H4 (cell line): ENCODE data around the gene TMEM150A. TPM values are rescaled to one million over a fixed set of nuclear protein-coding genes. Genes with fewer than 3 reads are reported as not detected.
"Not testable (repeated sequence)": the region's sequence is repeated elsewhere in the genome, so short reads cannot be mapped to it uniquely, and the experiment has no call there.

Experiments used
- DNase-seq: peaks from one replicate; pipeline ENCODE4 v3.0.0-alpha.2; 2015; ENCODE audit warnings: low spot score
- total RNA-seq: library from RNA; depleted of rRNA; stranded (reverse); fragments of >200 nt; shearing (Covaris generic); gene quantifications from 2 replicates; pipeline ENCODE4 v1.2.3, GENCODE V29; 2014; rRNA removed

TMEM150A gene
- total RNA-seq, 1 experiment from 2014 or later, result 10.2 TPM

- no peak for DNase-seq
Measured at GRCh38 chr2:85575739-85576138, 26.8 kb downstream of the TMEM150A start.

GRCh38 chr2:85566265-85566664 is 36.2 kb downstream of the TMEM150A start:
- no peak for DNase-seq

GRCh38 chr2:85564144-85564563 is 38.3 kb downstream of the TMEM150A start:
- no peak for DNase-seq

- DNase-seq, result peak; percentile 89
Measured at GRCh38 chr2:85561280-85562212, 41.0 kb downstream of the TMEM150A start, which contains the start of gene GGCX. Gene GGCX (minus strand): TSS chr2:85561493. CDS start chr2:85561428, 65 bp downstream.

DNA sequence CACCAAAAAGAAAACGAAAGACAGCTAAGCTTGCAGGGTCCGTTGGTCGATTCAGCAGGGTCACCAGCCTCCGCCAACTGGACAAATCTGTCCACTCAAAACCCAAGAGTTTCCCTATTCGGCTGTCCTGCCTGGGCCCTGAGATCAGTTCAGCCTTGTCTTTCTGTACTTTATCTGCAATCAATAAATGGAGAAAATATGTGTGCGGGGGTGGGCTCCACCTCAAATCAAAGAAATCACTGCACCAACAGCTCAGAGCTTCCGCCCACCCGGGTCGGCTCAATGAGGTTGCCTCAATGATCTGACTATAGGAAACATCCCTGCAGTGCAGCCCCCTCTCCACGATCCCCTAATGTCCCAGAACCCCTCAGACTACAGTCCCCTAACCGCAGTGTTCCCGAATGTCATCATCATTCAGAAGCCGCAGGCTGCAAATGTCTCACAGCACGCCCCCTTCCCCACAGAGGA is 41.7 kb downstream of the TMEM150A start:
- DNase-seq, result no peak

DNA sequence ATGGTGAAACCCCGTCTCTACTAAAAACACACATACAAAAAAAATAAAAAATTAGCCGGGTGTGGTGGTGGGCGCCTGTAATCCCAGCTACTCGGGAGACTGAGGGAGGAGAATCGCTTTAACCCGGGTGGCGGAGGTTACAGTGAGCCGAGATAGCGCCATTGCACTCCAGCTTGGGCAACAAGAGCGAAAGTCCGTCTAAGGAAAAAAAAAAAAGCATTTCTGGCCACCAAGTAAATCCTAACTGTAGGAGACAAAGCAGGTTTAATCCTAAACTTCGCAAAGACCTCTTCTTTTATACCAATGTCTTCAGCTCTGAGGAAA is 42.1 kb downstream of the TMEM150A start:
- DNase-seq, result not testable (repeated sequence)

DNA sequence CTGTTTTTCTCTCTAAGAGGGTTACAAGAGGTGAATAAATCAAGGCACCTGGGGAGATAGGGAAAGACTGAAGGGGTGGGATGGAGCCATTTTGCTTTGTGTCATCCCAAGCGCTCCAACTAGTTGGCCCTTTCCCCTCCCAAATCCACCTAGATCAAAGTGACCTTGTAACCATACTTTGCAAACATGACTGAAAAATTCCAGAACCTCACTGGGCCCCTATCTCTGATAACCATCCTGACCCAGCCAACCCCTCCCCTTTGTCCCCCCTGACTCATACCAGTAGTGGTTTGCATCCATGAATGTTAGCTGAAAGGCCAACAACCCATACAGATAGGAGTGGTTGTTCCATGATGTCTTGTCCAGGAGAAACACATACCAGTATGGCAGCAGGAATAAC is 44.3 kb downstream of the TMEM150A start:
- no peak for DNase-seq

- DNase-seq, result no peak
Measured at GRCh38 chr2:85557130-85557529, 45.4 kb downstream of the TMEM150A start.

- no peak for DNase-seq
Measured at GRCh38 chr2:85554980-85555612, 47.4 kb downstream of the TMEM150A start.

GRCh38 chr2:85553184-85553583 is 49.3 kb downstream of the TMEM150A start:
- DNase-seq, result no peak

DNA sequence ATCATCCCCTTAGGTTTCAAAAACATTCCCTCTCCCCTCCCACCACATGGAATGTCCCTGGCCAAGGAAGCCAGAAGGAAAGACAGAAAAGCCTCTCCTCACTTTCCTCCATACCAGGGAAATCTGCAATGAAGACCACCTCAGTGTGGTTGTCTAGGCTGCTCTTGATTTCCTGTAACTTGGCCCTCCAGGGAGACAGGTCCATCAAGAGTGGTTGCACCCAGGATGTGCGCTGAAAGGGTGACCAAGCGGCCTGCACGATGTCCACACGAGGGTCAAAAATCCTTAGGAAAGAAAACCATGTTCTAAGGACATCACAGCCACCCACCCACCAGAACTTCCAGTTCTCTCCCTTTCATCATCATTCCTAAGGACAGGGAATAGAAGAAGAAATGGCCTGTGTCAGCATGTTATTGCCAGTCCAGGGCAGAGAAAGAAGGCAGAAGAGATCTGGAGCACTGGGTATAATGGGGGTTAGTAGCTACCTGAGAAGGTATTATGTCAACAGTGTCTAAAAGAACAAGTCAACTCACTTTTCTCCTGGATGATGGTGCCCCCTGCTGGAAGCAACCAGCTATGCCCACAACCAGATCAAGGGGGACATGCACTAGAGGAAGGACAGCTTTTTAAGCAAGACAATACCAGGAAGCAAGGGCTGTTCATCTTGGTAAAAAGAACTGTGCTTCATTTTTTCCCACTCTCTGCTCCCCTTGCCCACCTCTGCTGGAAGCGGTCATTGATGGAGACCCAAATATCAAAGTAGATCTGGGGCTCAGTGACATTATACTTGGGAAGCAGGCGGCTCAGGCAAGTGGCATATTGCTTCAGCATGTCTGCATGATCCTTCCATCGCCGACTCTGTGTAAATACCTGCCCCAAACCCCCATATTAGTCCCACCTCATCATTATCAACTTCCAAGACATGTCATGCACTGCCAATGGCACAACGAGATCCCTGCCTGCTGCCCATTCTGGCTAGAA is 50.5 kb downstream of the TMEM150A start:
- DNase-seq, result peak; percentile 67

DNA sequence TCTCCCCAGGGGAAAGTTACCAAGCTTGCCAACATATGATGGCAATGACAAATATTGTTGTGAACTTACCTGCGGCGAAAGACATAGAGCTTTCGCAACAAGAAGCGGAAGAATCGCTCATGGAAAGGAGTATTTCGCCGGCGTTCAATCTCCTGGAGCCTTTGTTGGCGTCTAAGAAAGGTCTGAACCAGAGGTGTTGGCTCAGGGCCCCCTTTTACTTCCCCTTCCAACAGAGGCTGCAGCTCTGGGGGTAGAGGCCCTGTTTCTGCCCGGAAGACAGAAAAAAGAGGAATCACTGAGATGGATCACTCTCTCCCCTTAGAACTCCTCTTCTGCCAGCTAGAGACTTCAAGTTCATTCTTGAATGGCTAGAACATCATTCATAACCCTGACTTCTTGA is 52.0 kb downstream of the TMEM150A start:
- no peak for DNase-seq

DNA sequence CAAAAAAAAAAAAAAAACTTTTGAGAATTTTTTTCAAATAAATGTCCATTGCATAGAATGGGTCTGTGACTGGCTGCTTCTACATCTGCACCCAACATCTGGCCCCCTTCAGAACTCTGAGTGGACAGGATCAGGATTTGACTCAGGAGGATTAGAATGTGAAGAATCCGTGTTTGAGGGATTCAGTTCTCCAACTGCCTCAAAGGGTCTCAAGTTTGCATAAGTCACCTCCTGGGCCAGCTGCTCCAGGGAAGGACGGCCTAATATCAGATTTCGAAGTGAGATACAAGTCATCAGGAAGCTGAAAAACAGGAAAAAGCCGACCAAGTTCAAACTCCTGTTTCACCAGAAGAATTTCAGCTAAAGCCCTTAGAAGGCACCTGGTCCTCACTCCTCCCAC is 52.7 kb downstream of the TMEM150A start:
- no peak for DNase-seq

DNA sequence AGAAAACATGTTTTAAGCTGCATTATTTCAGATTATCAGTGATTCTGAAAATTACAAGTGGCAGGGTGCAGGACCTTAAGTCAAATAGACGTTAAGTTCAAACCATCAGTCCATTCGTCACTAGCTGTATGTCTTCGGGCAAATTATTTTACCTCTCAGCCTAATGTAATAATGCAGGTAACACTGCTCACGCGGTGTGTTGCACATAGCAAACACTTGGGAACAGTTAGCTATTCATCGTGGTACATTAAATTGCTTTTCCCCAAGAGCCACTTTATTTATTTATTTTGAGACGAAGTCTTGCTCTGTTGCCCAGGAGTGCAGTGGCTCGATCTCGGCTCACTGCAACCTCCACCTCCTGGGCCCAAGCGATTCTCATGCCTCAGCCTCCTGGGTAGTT is 53.4 kb downstream of the TMEM150A start:
- DNase-seq, result no peak

DNA sequence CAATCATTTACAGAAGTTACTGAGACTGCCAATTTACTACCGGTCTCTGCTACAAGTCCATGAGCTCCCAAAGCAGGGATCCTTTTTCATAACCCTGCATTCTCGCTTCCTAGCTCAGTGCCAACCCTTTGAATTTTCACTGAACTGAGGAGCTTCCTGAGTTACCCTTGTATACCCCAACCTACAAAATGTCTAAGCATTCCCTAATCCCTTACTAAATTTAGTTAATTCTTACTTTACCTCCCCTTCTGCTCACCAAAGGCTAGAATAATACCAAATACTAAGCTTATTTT is 53.9 kb downstream of the TMEM150A start:
- DNase-seq, result no peak

Other genes with a start within 250 kb of the TMEM150A start
- 13.1 and 14.1 TPM in 2 replicates for gene RETSAT, start 248.2 kb downstream of the TMEM150A start, total RNA-seq
- gene ELMOD3, start 247.9 kb downstream of the TMEM150A start, total RNA-seq, result 14.3 and 14.6 TPM in 2 replicates
- gene CAPG, start 192.3 kb downstream of the TMEM150A start, total RNA-seq, result 286 and 301 TPM in 2 replicates
- gene SH2D6, start 184.0 kb downstream of the TMEM150A start, total RNA-seq, result not detected in 2 replicates
- gene MAT2A, start 63.5 kb downstream of the TMEM150A start, total RNA-seq, result 30.6 and 52.6 TPM in 2 replicates
- 36.8 and 44.7 TPM in 2 replicates for gene GGCX, start 41.2 kb downstream of the TMEM150A start, total RNA-seq
- gene VAMP8, start 25.1 kb downstream of the TMEM150A start, total RNA-seq, result 0.43 and 1.3 TPM in 2 replicates
- 0.77 and 1.8 TPM in 2 replicates for gene VAMP5, start 18.3 kb downstream of the TMEM150A start, total RNA-seq
- 286 and 303 TPM in 2 replicates for gene RNF181, start 7.0 kb downstream of the TMEM150A start, total RNA-seq
- 18.8 and 20.1 TPM in 2 replicates for gene C2orf68, start 9.4 kb upstream of the TMEM150A start, total RNA-seq
- gene USP39, start 13.5 kb upstream of the TMEM150A start, total RNA-seq, result 73.4 and 81.2 TPM in 2 replicates
- gene SFTPB, start 65.5 kb upstream of the TMEM150A start, total RNA-seq, result not detected in 2 replicates
- gene GNLY, start 91.7 kb upstream of the TMEM150A start, total RNA-seq, result not detected in 2 replicates
- gene ATOH8, start 151.3 kb upstream of the TMEM150A start, total RNA-seq, result 13.1 and 13.6 TPM in 2 replicates